ENCODE data around the gene C15orf62.

The C15orf62 gene

GRCh38 chr15:40755812-40756208, 14.0 kb upstream of the C15orf62 start:
- no peak for DNase-seq (ENCODE audit: low read depth in 2 of 2)

GRCh38 chr15:40756938-40757337, 12.8 kb upstream of the C15orf62 start:
- DNase-seq (ENCODE audit: low read depth in 2 of 2) = no peak

- no peak for DNase-seq (ENCODE audit: low read depth in 2 of 2)
Observed at GRCh38 chr15:40759961-40760360, 9.8 kb upstream of the C15orf62 start.

GRCh38 chr15:40762919-40763800, 6.6 kb upstream of the C15orf62 start:
- DNase-seq (ENCODE audit: low read depth in 2 of 2) = no peak

DNA sequence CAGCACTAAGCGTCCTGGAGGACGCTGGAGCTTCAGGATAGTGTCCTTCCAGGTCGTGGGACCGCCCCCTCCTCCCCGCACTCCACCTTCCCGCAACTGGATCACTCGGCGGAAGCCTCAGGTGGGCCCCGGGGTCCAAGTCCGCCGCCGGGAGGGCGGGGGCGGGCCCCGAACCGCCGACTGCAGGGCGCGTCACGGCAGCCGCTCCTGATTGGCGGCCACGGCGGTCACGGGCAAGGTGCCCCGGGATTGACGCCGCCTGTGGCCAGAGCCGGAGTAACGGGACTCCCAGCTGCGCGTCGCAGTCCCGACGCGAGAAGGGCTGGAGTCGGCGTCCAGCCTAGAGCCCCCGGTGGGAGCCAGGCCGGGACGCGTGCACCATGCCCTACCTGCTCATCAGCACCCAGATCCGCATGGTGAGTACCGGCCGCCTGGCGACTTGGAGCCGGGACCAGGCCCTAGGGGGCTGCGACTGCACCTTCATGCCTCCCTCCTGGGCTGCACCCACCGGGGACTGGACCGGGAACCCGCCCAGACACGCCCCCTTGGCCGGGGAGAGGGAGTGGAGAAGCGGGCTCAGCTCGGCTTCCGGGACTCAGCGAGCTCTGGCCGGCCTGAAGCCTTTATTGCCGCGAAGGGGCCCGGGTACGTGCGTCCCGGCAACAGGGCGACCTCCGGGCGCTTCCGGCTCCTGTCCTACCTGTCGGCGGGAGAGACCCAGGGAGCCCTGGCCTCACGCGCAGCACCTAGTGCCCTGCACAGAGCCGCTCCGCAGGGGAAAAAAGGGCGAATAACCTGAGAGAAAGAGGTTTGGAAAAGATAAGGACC, 5.8 kb upstream of the C15orf62 start, which contains the start of gene GCHFR:
GCHFR (plus strand) TSS at position 268 of the 828 bp plus-strand sequence; CDS start at position 381, 113 bp downstream.
- DNase-seq (ENCODE audit: low read depth in 2 of 2) = peak; percentile 62 to 66

DNA sequence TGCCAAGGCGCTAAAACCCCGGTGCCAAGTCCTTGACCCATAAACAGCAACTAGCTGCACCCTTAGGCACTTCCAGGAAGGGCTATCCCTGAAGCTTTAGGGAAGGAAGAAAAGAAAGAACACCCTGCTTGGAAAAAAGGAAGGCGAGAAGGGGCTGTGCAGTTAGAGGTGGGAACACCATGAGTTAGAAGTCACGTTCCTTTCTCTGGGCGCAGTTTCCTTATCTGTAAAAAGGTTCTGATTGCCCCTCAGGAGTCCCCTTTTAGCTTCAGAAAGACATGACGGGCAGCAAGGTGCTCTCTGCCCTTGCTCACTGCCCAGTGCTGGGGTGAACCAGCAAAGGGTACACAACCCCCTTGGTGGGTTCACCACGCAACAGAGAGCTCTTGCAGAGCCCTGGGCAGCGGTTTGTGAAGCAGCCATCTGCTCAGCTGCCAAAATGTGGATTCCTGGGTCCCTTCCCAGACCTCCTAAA, 5.1 kb upstream of the C15orf62 start:
- no peak for DNase-seq (ENCODE audit: low read depth in 2 of 2)

DNA sequence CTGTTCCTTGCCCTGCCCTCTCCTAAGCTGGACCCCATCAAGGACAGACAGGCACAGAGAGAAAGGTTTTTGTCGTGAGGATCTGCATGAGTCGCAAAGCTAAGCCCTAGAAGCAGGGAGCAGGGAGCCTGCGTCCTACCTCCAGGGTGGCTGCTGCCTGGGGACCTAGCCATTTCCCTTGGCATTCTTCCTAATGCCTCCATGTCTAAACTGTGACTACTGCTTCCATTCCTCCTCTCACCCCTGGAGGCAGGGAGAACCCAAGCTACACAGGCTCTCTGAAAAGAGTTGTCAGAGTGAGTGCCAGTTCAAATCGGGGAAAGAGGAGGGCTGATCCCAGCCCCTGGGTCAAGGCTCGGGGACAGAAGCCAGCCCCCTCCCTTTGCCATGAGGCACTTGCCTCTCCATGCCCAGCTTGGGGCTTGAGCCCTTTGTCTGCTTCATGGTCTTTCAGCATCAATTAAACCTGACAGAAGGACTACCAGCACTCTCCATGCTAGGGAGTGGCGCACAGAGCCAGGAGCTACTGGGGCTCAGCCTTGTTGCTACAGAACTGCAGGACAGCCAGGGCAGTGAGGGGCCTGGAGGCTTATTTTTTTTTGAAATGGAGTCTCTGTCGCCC, 3.5 kb upstream of the C15orf62 start:
- no peak for DNase-seq (ENCODE audit: low read depth in 2 of 2)

DNA sequence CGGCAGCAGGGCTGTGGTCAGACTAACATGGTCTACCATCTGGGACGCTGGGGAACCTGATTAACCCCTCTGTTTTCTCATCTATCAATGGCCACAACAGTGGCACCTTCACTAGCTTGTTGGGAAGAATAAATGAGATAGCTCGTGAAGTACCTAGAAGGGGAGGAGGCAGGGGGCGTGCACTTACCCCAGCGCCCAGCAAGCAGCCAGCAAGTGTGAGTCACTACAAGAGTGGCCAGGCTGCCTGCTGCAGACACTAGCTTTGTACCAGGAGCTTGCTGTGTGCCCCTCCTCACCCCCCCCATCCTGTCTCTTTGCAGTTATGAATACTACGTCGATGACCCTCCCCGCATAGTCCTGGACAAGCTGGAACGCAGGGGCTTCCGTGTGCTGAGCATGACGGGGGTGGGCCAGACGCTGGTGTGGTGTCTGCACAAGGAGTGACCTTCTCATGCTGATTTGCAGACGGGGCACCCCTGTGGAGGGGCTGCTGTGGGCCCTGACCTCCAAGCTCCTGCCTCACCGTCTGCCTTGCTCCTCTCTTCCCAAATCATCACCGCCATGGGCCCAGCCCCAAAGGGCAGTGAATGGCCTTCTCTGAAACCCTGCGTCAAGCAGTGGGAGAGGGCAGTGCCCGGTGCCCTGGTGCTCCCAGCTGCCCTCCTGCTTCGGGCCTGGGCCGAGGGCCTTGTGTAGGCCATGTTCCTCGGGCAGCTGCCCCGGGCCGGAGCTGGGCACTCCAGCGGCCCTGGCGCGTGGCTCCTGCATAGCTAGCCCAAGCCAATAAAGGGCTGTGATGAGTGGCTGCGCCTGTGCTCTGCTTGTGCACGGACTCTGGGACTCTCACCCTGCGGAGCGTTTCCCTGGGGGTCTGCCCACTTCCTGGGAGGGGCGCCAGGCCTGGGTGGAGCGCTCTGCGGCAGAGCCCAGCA, 2.6 kb upstream of the C15orf62 start:
- DNase-seq (ENCODE audit: low read depth in 2 of 2) = no peak

GRCh38 chr15:40767838-40768500, 1.8 kb upstream of the C15orf62 start:
- no peak for DNase-seq (ENCODE audit: low read depth in 2 of 2)

DNA sequence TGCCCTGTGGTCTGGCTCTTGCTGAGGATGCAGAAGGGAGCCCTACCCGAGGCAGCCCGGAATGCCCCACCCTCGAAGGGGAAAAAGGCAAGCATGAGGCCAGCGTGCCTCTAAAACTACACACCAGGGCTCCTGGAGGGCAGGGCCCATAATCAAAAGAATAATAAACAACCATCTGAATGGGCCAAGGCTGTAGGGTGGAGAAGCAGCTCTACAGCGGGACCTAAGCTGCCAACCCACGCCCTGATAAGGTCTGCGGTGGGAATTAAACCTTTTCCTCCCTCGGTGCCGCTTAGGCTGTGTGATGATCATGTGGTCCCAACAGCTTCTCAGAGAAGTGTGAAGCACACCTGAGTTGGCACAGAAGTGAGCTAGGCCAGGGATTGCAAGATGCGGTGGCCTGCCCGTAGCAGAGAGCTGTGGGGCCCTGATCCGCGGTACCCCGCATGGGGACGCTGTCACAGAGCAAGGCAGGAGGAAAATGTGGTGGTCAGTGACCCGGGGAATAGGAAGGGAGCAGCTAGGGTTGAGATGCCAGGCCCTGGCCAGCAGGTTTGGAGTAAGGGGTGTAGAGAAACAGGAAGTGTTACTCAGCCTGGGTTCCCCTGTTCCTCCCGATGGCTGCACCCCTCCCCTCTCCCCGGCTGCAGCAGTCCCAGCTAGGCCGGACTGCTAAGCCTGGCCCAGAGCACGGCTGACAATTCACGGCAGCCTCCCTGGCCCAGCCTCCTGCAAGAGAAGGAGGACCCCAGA, 1.1 kb upstream of the C15orf62 start:
- no peak for DNase-seq (ENCODE audit: low read depth in 2 of 2)

DNA sequence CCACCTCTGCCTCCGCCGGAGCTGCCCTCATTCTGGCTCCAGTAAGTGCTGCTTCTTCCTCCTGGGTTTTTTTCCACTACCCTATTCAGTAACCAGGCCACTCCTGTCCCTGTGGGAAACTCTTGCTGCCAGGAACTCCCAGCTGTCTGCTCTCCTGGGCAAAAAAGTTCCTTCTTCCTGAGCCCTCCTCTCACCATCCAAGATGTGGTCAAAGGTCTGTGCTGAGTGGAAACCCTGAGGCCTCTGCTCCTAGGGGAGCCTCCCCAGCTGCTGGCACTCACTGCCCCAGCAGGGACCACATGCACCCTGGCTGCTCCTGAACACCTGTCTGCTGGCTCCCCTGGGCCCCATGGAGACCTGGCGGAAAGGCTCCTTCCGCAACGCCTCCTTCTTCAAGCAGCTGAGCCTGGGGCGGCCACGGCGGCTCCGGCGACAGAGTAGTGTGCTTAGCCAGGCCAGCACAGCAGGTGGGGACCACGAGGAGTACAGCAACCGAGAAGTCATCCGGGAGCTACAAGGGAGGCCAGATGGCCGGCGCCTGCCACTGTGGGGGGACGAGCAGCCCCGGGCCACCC, 454 bp downstream of the C15orf62 start:
- DNase-seq (ENCODE audit: low read depth in 2 of 2) = no peak

GRCh38 chr15:40771242-40771641, 1.5 kb downstream of the C15orf62 start:
- no peak for DNase-seq (ENCODE audit: low read depth in 2 of 2)

DNA sequence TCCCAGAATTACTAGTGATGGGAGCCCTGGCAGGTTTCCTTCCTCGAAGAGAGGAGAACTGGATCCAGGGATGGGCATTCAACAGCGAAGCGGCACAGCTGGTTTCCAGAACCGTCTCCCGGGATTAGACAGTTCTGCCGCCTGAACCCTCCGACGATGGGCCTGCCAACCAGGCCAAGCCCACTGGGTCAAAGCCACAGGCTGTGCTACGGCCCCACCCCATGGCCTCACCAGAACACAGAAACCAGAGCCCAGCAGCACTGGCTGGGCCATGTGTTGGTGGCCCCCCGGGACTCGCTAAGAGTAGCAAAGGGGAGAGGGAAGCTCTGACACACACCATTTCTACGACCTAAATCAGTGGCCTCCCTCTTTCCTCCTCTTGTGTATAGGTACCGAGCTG, 2.2 kb downstream of the C15orf62 start:
- DNase-seq (ENCODE audit: low read depth in 2 of 2) = no peak

DNA sequence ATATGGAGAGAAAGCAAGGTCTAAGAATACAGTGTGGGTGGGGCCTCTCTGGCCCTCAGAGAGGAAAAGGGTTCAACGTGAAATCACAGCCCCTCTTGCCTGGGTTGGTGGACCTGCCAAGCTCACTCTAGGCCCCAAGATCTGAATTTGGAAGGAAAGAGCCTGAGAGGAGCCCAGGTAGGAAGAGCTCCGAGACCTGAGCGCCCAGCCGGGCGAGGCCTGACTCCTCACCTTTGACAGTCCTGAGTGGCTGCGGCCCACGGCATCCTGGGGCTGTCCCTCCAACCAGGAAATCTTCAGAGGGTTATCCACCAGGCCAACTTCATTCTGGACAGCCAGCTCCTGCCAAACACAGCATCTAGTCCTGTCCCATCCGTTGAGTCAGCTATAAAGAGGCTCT, 3.7 kb downstream of the C15orf62 start:
- DNase-seq (ENCODE audit: low read depth in 2 of 2) = no peak

DNA sequence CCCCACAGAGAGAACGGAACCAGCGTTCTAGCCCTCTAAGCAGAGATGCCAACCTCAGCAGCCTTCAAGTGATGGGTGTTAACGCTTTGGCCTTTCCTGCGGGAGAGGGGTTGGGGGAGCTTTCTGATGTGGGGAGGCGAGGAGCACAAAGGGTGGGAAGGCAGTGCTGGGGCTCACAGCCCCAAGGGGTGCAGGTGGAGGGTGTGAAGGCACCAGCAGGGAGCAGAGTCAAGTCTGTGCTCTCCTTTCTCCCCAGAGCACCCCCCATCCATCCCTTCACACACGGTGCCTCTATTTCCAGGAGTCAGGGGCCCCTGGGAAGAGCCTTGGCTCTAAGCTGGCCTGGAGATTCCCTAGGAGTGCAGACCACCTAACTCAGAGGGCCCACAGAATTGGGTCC, 4.1 kb downstream of the C15orf62 start:
- no peak for DNase-seq (ENCODE audit: low read depth in 2 of 2)

GRCh38 chr15:40775007-40775406, 5.2 kb downstream of the C15orf62 start:
- no peak for DNase-seq (ENCODE audit: low read depth in 2 of 2)

- no peak for DNase-seq (ENCODE audit: low read depth in 2 of 2)
Observed at GRCh38 chr15:40775740-40776536, 6.2 kb downstream of the C15orf62 start.

GRCh38 chr15:40776537-40777141, 6.9 kb downstream of the C15orf62 start:
- peak in 1 of 2 donors; percentile 48 for DNase-seq (ENCODE audit: low read depth in 2 of 2)

All from stimulated activated CD8-positive, alpha-beta memory T cell treated with anti-CD3 and anti-CD28 coated beads, Interleukin-15, amount 100 ng/mL, for 48 hours (primary cell).